HG03575 (cell line): ENCODE data around the gene SPRY4.
"Not testable (repeated sequence)": the region's sequence is repeated elsewhere in the genome, so short reads cannot be mapped to it uniquely, and the experiment has no call there.

Experiments
- ATAC-seq: cut with Tn5 transposase; IDR thresholded peaks from one replicate; pipeline ENCODE4 v1.9.1; 2021; ENCODE audit not compliant: unreplicated experiment, insufficient number of reproducible peaks, low FRiP score; ENCODE audit errors: extremely low read depth

The SPRY4 gene, protein sequence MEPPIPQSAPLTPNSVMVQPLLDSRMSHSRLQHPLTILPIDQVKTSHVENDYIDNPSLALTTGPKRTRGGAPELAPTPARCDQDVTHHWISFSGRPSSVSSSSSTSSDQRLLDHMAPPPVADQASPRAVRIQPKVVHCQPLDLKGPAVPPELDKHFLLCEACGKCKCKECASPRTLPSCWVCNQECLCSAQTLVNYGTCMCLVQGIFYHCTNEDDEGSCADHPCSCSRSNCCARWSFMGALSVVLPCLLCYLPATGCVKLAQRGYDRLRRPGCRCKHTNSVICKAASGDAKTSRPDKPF

DNA sequence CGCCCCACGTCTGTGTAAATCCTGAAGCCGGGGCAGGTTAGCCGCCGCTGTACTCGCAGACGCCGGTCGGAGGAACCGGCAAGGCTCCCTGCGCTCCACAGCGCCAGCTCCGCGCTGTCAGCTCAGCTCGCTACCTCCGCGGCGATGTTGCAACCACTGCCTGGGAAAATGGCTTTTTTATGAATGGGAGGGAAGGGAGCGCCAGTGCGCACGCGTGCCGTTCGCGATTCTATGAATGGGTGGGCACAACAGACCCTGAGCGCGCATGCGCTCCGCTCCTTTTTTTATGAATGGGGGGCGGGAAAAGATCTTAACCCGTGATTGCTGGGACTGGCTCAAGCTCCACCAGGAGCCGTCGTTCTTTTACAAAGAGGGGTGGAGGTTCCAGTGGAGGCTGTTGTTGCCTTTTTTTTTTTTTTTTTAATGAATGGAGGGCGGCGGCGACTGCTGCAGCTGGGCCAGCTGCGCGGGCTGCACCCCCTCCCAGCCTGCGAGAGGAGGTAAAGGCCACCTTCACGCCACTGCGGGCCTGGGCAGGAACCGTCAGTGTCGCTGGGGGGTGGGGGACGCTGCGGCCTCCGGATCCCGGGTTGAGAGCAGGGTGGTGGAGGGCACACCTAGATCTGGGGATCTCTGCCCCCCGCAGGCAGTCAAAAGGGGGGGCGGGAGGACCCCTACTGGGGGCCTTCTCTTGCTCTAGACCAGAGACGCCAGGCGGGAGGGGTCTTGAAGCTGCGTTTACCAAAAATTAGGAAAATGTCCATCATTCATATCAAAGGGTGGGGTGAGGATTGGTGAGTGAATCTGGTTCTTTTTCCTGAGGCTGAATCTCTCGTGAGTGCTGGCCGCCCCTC is at the start of gene SPRY4:
TSS of gene SPRY4 (minus strand) at position 151 of the 854 bp plus-strand sequence. CDS start 9,913 bp downstream, outside the sequence.
- peak; percentile 34 for ATAC-seq

- no peak for ATAC-seq
Measured at GRCh38 chr5:142368529-142368928, 43.7 kb upstream of the SPRY4 start.

- ATAC-seq: no peak
Measured at GRCh38 chr5:142366007-142366406, 41.2 kb upstream of the SPRY4 start.

DNA sequence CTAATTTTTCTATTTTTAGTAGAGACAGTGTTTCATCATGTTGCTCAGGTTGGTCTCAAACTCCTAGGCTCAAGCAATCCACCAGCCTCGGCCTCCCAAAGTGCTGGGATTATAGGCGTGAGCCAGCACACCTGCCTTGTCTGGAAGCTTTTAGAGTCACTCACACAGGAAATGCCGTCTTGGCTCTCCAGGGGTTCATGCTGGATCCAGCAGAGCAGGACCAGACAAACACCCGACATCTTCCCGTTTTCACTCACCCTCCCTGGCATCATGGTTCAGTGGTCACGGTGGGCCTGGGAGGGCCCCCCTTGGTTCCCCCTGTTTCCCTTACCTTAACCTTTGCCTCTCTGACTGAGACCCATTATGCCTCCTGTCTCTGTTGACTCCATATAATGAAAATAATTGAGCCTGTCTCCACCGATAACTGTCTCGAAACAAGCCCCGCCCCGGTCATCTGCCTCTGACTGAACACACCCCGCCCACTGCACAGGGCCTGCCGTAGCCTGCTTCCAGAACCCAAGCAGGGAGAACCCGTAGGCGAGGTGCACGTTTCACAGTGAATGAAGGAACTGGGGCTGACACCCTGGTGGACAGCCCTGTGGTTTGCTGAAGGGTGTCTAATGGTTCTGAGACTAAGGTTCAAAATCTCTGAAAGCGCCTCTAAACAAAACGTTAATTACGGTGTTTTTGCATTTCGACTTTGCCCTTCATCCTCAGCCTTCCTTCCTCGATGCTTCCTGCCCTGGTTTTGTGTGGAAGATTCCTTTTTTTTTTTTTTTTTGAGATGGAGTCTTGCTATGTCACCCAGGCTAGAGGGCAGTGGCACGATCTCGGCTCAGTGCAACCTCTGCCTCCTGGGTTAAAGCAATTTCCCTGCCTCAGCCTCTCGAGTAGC is 39.7 kb upstream of the SPRY4 start:
- ATAC-seq: no peak

- no peak for ATAC-seq
Measured at GRCh38 chr5:142363619-142363963, 38.8 kb upstream of the SPRY4 start.

- ATAC-seq: not testable (repeated sequence)
Measured at GRCh38 chr5:142362193-142362592, 37.4 kb upstream of the SPRY4 start.

DNA sequence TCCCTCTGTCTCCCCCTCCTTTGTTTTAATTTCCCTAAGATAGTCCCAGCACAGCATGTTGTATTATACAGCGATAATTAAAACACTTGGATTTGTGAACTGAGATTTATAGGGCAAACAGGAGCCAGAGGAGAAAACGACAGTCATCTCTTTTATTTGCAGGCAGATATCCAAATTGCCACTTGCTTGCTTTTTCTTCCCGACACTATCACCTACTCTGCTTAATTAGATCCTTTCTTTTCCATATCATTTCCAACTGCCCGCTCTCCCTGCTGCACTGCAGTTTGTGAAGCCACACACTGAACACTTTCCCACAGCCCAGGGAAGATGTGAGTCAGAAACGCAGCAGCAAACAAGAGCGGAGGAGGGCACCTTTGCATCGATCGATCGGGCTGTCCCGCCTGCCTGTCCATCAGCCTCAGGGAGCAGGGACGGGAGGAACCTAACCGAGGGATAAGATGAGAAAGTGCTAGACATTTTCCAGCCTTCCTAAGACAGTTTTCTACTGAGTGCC is 35.8 kb upstream of the SPRY4 start:
- ATAC-seq: no peak

DNA sequence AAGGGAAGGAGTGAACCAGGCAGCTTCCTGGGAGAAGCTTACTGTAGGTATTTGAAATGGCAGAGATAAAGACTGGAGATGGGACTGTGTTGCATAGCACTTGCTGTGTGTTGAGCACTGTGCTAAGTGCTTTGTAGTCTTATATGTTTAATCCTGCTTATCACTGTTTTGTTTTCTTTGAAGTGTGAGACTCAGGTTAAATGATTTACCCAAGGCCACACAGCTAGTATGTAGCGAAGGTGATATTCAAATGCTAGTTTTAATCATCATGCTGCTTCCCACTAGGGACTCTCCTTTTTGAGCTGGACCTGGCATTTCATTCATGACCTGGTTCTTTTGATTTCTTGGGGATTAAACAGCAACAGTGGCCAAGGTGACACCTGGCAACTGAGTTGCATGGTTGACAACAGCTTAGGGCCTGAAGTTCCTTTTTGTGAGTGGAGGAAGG is 35.3 kb upstream of the SPRY4 start:
- ATAC-seq: no peak

DNA sequence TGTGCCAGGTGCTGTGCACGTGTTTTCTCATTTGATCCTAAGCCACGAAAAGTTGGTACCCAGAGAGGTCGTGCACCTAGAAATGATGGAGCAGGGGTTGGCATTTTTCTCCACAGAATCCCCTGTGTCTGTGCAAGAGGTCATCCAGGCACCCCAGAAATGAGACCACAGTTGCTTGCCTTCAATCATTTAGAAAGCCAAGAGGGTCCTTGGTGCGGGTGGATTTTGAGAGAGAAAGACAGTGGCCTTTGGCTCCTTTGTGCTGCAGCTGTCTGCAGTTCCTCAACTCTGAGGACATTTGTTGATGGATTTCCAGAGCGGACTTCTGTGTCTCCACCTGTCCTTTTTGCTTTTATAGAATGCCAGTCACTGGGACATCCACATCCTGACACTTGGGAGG is 33.8 kb upstream of the SPRY4 start:
- ATAC-seq: no peak

DNA sequence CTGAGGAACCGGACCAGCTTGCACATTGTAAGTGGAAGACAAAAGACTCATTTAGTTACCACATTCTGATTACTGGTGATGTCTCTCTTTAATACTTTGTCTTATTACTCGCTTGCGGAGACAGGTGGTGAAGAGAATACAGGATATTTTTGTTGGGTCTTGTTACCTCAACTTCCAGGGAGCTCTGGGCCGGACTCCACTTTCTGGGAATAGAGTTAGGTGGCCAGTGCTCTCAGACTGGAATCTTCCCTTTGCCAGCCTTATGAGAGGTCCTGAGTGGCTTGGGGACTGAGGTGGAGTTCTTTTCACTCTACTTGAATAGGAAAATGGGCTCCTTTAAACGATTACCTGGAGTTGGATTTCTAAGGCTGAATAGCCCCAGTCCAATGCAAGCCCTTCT is 33.3 kb upstream of the SPRY4 start:
- no peak for ATAC-seq

DNA sequence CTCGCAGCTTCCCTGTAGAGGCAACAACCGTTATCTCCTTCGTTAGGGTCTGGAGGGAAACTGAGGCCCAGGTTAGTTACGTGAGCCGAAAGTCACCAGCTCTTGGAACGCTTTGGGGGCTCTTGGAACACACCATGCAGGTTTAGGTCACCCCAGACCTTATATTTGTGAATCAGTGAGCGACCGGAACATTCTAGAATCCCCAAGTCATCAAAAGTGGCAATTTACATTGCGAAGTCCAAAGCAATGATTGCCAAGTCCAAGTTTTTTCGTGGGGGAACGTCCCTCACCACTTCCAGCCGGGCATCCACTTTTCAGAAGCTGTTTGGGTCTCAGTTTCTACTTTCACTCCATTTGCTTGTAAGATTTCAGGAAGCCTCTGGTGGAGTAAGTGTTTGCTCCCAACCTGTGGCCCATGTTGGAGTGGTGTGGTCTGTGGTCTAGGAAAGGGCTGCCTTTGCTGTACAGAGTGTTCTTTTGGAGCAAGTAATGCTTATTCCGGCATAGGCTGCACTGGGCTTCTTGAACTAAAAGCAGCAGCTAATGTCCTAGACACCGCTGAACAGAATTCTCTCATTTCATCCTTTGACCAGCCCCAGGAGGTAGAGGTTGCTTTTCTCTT is 32.8 kb upstream of the SPRY4 start:
- no peak for ATAC-seq

GRCh38 chr5:142356716-142357468 is 32.1 kb upstream of the SPRY4 start:
- peak; percentile 84 for ATAC-seq

GRCh38 chr5:142356349-142356715 is 31.5 kb upstream of the SPRY4 start:
- ATAC-seq: no peak

DNA sequence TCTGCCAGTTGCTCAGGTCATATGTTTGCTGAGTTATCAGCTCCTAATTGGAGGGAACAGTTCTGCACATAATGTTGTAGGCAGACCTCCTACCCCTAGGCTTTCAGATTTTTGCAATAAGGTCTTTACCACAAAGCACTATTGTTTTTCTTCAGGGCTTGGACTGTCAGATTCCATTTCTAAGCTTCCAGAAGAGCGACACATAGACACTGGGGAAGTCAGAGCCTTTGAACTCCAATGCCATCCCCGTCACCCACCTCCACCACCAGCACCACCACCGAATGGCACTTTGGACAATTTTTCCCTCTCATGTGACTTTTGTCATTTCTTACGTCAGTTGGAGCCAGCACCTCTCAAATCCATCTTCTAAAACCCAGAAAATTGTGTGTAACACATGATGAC is 28.3 kb upstream of the SPRY4 start:
- no peak for ATAC-seq

GRCh38 chr5:142350021-142350420 is 25.2 kb upstream of the SPRY4 start:
- no peak for ATAC-seq

DNA sequence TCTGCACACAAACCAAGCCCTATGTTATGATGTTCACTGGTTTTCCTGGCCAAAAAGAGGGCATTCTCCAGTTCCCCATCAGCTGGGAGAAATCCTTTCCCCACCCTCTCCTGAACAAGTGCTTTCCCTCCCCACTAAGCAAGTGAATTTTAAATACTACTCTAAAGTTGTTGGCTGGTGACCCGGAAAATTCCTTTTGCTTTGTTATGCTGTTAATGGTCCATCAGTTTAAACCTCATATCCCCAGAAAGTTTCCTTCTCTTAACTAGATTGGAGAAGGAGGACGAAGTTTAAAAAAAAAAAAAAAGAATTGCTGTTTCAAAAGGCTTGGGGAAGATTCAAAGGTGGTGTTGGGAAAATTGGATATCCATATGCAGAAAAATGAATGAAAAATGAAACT is 21.9 kb upstream of the SPRY4 start:
- no peak for ATAC-seq

GRCh38 chr5:142344915-142345314 is 20.1 kb upstream of the SPRY4 start:
- not testable (repeated sequence) for ATAC-seq

DNA sequence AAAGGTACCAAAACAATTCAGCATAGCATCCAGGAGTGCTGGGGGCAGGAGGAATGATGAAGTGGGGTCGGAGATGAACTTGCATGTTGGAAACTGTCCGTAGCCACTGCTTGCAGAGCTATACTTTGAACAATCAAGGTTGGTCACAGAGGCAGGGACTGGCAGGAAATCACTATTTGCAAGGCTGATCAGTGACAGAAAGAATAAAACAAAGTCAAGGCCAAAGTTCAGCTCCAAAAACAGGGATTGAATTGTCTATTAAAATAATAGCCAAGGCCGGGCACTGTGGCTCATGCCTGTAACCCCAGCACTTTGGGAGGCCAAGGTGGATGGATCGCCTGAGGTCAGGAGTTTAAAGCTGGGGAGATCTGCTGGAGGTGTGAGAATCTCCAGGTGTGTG is 18.7 kb upstream of the SPRY4 start:
- ATAC-seq: no peak
